SK-N-SH treated with all-trans-retinoic acid at 6 μM for 48 hours (cell line): ENCODE measurements around the gene AR.

Experiments used
- ATAC-seq: fragments of 200-7000 bp; cut with Tn5 transposase; 3 replicates; pipeline ENCODE4 v1.9.1; 2020; ENCODE audit warnings: mild to moderate bottlenecking, moderate library complexity
- ARNTL ChIP-seq: fragments of 450-650 bp; formaldehyde crosslinking; IDR thresholded peaks from 2 replicates; pipeline ENCODE4 v1.5.0; 2020; ENCODE audit warnings: low read depth, mild to moderate bottlenecking, moderate library complexity, borderline replicate concordance
- CREB5 ChIP-seq: fragments of 250-450 bp; sonication (Bioruptor Pico); IDR thresholded peaks from 2 replicates; pipeline ENCODE4 v1.5.1; 2020; ENCODE audit warnings: low read depth, mild to moderate bottlenecking, moderate library complexity
- CSDC2 ChIP-seq: fragments of 250-450 bp; sonication (Bioruptor Pico); IDR thresholded peaks from 2 replicates; pipeline ENCODE4 v1.5.0; 2020; ENCODE audit warnings: mild to moderate bottlenecking, moderate library complexity
- CSRNP3 ChIP-seq: fragments of 250-450 bp; sonication (Bioruptor Pico); IDR thresholded peaks from 2 replicates; pipeline ENCODE4 v1.5.1; 2021; ENCODE audit warnings: mild to moderate bottlenecking, moderate library complexity
- ESRRG ChIP-seq: fragments of 250-450 bp; sonication (Bioruptor Pico); IDR thresholded peaks from 2 replicates; pipeline ENCODE4 v1.6.1; 2021; ENCODE audit warnings: mild to moderate bottlenecking
- GLIS3 ChIP-seq: fragments of 250-450 bp; sonication (Bioruptor Pico); IDR thresholded peaks from 2 replicates; pipeline ENCODE4 v1.5.0; 2020; ENCODE audit warnings: mild to moderate bottlenecking, moderate library complexity
- OSR1 ChIP-seq: fragments of 250-450 bp; sonication (Bioruptor Pico); IDR thresholded peaks from 2 replicates; pipeline ENCODE4 v1.8.0; 2022; ENCODE audit warnings: moderate library complexity, mild to moderate bottlenecking, inconsistent platforms
- POU6F1 ChIP-seq: fragments of 250-450 bp; sonication (Bioruptor Pico); IDR thresholded peaks from 2 replicates; pipeline ENCODE4 v1.8.0; 2021; ENCODE audit warnings: low read depth, mild to moderate bottlenecking, moderate library complexity, borderline replicate concordance
- PPARA ChIP-seq: fragments of 250-450 bp; sonication (Bioruptor Pico); IDR thresholded peaks from 2 replicates; pipeline ENCODE4 v1.5.0; 2020; ENCODE audit warnings: mild to moderate bottlenecking, borderline replicate concordance
- RARB ChIP-seq: fragments of 250-450 bp; sonication (Bioruptor Pico); IDR thresholded peaks from 2 replicates; pipeline ENCODE4 v1.8.0; 2021; ENCODE audit warnings: mild to moderate bottlenecking, moderate library complexity
- SNAI2 ChIP-seq: fragments of 250-450 bp; sonication (Bioruptor Pico); IDR thresholded peaks from 2 replicates; pipeline ENCODE4 v1.5.0; 2020; ENCODE audit warnings: mild to moderate bottlenecking, moderate library complexity
- TCF4 ChIP-seq: fragments of 250-450 bp; sonication (Bioruptor Pico); IDR thresholded peaks from 2 replicates; pipeline ENCODE4 v1.8.0; 2021; ENCODE audit warnings: mild to moderate bottlenecking, moderate library complexity, borderline replicate concordance
- TOX ChIP-seq: fragments of 250-450 bp; sonication (Bioruptor Pico); IDR thresholded peaks from 2 replicates; pipeline ENCODE4 v1.8.0; 2021; ENCODE audit warnings: mild to moderate bottlenecking, moderate library complexity, borderline replicate concordance
- TSHZ2 ChIP-seq: fragments of 250-450 bp; sonication (Bioruptor Pico); IDR thresholded peaks from 2 replicates; pipeline ENCODE4 v1.5.0; 2020; ENCODE audit warnings: mild to moderate bottlenecking, moderate library complexity
- ZC3H10 ChIP-seq: fragments of 250-450 bp; sonication (Bioruptor Pico); IDR thresholded peaks from 2 replicates; pipeline ENCODE4 v1.5.1; 2021; ENCODE audit warnings: mild to moderate bottlenecking, moderate library complexity
- ZFP3 ChIP-seq: fragments of 250-450 bp; sonication (Bioruptor Pico); IDR thresholded peaks from 2 replicates; pipeline ENCODE4 v1.5.0; 2020; ENCODE audit warnings: mild to moderate bottlenecking, moderate library complexity
- ZFP30 ChIP-seq: fragments of 450-650 bp; formaldehyde crosslinking; IDR thresholded peaks from 2 replicates; pipeline ENCODE4 v1.5.0; 2022; ENCODE audit warnings: mild to moderate bottlenecking, moderate library complexity
- ZNF565 ChIP-seq: fragments of 450-650 bp; formaldehyde crosslinking; conservative IDR thresholded peaks from 2 replicates; pipeline ENCODE4 v1.5.0; 2020; ENCODE audit warnings: low read depth, mild to moderate bottlenecking, moderate library complexity
- ZNF70 ChIP-seq: fragments of 450-650 bp; formaldehyde crosslinking; IDR thresholded peaks from 2 replicates; pipeline ENCODE4 v1.5.0; 2020; ENCODE audit warnings: mild to moderate bottlenecking, moderate library complexity
- ZNF8 ChIP-seq: fragments of 450-650 bp; formaldehyde crosslinking; IDR thresholded peaks from 2 replicates; pipeline ENCODE4 v1.5.0; 2020; ENCODE audit warnings: mild to moderate bottlenecking, moderate library complexity

The AR gene

GRCh38 chrX:67723580-67724351 is 179.9 kb downstream of the AR start:
- TF ChIP-seq ZNF70 (CRISPR knock-in tag): no peak
- no peak for TF ChIP-seq ZFP3 (CRISPR knock-in tag)
- no peak for TF ChIP-seq SNAI2 (CRISPR knock-in tag)
- no peak for TF ChIP-seq OSR1 (CRISPR knock-in tag)
- no peak for TF ChIP-seq CSDC2 (CRISPR knock-in tag)
- TF ChIP-seq CSRNP3 (CRISPR knock-in tag): no peak
- TF ChIP-seq ZNF565 (CRISPR knock-in tag): no peak
- TF ChIP-seq ESRRG: no peak
- no peak for TF ChIP-seq ZFP30 (CRISPR knock-in tag)
- no peak for TF ChIP-seq CREB5 (CRISPR knock-in tag)
- TF ChIP-seq POU6F1 (CRISPR knock-in tag): no peak
- TF ChIP-seq RARB (CRISPR knock-in tag): no peak
- TF ChIP-seq GLIS3 (CRISPR knock-in tag): no peak
- no peak for ATAC-seq

GRCh38 chrX:67724359-67725110 is 180.7 kb downstream of the AR start:
- no peak for TF ChIP-seq ZFP30 (CRISPR knock-in tag)
- TF ChIP-seq CSDC2 (CRISPR knock-in tag): no peak
- TF ChIP-seq OSR1 (CRISPR knock-in tag): no peak
- TF ChIP-seq ZC3H10 (CRISPR knock-in tag): no peak
- no peak for TF ChIP-seq CREB5 (CRISPR knock-in tag)
- no peak for TF ChIP-seq SNAI2 (CRISPR knock-in tag)
- TF ChIP-seq ZNF8: no peak
- TF ChIP-seq POU6F1 (CRISPR knock-in tag): no peak
- TF ChIP-seq ZNF565 (CRISPR knock-in tag): no peak
- no peak for TF ChIP-seq RARB (CRISPR knock-in tag)
- no peak for TF ChIP-seq CSRNP3 (CRISPR knock-in tag)
- no peak for TF ChIP-seq TCF4 (CRISPR knock-in tag)
- TF ChIP-seq TSHZ2 (CRISPR knock-in tag): no peak
- TF ChIP-seq ARNTL: no peak
- no peak for TF ChIP-seq PPARA
- no peak for TF ChIP-seq ZNF70 (CRISPR knock-in tag)
- TF ChIP-seq ESRRG: no peak
- TF ChIP-seq GLIS3 (CRISPR knock-in tag): no peak
- no peak for TF ChIP-seq TOX (CRISPR knock-in tag)
- TF ChIP-seq ZFP3 (CRISPR knock-in tag): no peak
- no peak for ATAC-seq
